ENCODE results near the gene LGALS4.
"Not testable (repeated sequence)": the region's sequence is repeated elsewhere in the genome, so short reads cannot be mapped to it uniquely, and the experiment has no call there.

Gene LGALS4

DNA sequence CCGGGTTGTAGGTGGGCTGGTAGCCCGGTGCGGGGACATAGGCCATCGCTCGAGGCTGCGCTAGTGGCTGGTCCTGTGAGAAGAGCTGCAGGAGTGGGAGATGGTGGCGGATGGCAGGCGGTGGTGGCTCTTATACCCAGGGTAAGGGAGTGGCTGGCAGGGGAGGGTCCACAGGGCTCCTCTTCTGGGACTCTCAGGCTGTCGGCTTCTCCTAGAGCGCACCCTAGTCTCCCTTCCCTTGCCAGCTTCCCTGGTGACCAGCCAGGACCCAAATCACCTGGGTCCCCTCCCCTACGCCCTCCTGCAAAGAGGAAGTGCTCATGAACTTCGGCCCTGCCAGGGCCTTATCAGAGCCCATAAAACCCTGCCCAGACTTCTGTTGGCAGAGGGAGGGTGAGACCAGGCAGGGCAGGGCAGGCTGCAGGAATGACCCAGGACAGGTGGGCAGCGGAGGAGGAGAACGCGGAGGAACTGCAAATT lies at the start of gene LGALS4:
LGALS4 (minus strand) TSS at position 105 of the 480 bp plus-strand sequence; CDS start at position 46, 59 bp downstream.
- no peak for DNase-seq

DNA sequence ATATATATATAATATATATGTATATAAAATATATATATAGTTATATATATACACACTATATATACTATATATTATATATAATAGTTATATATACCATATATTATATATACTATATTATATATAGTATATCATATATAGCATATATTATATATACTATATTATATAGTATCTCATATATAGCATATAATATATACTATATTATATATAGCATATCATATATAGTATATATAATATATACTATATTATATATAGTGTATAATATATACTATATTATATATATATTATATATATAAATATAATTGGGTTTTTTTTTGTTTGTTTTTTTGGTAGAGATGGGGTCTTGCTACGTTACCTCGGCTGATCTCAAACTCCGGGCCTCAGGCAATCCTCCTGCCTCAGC lies 48.6 kb upstream of the LGALS4 start:
- no peak for DNase-seq

DNA sequence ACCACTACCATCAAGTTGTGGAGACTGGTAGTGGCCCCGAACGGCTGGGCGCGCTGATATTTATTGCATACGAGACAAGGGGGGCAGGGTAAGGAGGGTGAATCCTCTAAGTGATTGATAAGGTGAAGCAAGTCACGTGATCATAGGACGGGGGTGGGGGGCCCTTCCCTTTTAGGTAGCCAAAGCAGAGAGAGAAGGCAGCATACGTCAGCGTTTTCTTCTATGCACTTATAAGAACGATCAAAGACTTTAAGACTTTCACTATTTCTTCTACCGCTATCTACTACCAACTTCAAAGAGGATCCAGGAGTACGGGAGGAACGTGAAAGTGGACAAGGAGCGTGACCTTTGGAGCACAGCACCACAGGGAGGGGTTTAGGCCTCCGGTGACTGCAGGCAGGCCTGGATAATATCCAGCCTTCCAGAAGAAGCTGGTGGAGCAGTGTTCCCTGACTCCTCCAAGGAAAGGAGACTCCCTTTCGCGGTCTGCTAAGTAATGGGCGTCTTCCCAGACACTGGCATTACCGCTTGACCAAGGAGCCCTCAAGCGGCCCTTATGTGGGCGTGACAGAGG lies 47.0 kb upstream of the LGALS4 start:
- DNase-seq, result not testable (repeated sequence)

DNA sequence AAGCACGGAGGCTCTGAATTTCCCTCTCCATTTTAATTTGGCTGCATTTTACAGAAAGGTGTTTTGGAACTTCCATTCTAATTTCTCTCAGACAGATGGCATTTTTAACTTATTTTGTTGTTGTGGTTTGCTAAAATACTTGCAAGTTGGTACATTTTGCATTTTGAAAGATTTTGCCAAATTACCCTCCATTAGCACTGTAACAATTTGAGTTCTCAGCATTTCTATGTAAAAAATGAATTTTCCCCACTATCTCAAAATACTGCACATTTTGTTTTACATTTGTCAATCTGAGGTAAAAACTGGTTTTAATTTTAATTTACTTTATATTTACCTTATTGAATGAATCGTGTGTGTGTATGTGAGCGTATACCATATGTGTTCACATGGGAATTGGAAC lies 44.1 kb upstream of the LGALS4 start:
- DNase-seq, result no peak

GRCh38 chr19:38855751-38856150 lies 43.0 kb upstream of the LGALS4 start:
- DNase-seq, result not testable (repeated sequence)

- not testable (repeated sequence) for DNase-seq
These were observed 42.2 kb upstream of the LGALS4 start for GRCh38 chr19:38854961-38855360.

- no peak for DNase-seq
These were observed 40.5 kb upstream of the LGALS4 start for GRCh38 chr19:38853214-38853613.

GRCh38 chr19:38852231-38853044 lies 39.7 kb upstream of the LGALS4 start:
- peak; percentile 70 to 72 for DNase-seq

- DNase-seq, result peak; percentile 90 to 91
These were observed 39.0 kb upstream of the LGALS4 start for GRCh38 chr19:38851622-38852230.

- DNase-seq, result peak; percentile 12 to 58
These were observed 38.4 kb upstream of the LGALS4 start for GRCh38 chr19:38850976-38851621.

GRCh38 chr19:38850436-38850975 lies 37.8 kb upstream of the LGALS4 start:
- peak in 1 of 2 donors; percentile 100 for DNase-seq

DNA sequence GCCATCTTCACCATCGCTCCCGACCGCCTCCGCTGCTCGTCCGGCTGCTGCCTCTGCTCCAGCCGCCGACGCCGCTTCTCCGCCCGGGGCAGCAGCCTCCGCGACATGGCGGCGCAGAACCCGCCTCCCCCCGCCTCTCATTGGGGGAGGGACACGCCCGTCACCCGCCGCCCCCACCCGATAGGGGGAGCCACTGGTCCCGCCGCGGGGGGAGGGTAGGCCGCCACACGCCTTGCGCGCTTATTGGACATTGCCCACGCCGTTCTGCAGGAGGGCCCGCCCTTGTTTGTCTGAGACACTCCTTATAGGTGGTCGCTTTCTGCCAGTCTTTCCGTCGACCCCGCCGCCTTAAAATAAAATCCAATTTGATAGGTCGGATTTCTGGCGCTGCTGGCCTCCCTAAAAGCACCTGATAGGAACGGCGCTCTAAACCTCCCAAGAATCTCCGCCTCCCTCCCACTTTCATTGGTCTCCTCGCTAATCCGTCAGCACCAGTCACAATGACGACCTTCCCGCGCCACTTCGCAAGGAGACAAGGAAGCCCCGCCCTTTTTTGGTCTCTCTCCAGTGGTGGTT lies 37.2 kb upstream of the LGALS4 start, which contains the start of gene HNRNPL:
HNRNPL (minus strand) TSS at position 127 of the 576 bp plus-strand sequence; CDS start at position 107, 20 bp downstream.
- DNase-seq, result peak in 1 of 2 donors; percentile 100

DNA sequence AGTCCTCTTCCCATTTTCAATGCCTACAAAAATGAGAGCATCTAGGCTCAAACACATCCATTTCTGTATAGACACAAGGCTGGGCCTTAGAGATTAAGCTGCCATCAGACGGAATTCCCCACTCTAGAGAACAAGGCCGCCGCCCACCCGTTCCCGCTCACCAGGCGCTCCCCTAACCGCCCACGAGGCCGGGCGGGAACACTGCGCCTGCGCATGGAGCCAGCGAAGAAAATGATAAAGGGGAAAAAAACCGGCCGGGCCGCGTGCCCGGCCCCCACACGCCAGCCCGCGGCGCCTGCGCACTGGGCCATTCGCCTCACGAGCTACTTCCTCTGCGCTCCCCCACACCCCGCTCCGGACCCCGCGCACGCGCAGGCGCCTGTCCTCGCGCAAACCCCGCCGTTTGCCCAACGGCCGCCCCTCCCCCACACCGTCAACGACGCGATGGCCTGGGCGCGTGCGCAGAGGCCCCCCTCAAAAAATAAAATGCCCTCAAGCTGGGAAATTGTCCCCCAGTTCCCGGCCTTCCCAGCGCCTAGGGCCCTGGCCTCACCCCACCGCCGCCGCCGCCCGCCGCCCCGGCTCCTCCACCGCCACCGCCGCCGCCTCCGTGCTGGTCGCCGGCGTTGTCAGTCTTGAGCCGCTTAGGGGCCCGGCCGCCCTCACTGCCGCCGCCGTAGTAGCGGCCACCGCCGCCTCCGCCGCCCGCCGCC lies 36.6 kb upstream of the LGALS4 start:
- peak; percentile 98 for DNase-seq

DNA sequence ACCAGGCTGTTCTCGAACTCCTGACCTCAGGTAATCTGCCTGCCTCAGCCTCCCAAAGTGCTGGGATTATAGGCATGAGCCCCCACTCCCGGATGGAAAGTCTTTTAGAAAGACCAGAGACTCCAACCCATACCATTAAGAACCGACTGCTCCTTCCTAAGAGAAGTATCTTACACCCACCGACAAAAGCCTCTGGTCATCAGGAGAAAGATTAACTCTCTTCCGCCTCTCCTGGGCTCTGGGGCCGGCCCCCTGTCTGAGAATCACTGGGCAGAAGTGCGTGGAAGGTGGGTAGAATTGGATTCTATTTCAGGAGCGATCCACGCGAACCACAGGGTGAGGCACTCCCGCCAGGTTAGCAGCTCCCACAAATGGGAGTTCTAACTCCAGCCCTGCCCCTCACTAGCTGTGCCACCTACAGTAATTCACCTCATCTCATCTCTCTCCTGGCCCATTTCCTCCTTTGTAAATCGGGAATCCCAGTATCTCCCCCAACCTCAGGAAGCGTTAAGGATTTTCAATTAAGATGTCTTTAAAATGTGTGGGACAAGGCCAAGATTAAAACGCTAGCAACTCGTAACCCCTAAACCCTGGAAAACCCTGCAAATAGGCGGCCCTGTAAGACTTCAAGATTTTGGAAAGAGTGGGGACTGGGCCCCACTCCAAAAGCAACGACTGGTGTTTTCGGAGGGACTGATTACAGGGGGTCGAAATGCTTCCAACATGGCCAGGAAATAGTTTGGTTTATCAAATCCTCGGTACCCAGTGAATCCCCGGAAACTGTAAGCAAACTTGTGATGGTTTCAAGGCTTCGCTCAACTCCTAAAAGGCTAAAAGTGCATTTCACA lies 35.8 kb upstream of the LGALS4 start:
- DNase-seq, result no peak

GRCh38 chr19:38846097-38846496 lies 33.4 kb upstream of the LGALS4 start:
- no peak for DNase-seq

DNA sequence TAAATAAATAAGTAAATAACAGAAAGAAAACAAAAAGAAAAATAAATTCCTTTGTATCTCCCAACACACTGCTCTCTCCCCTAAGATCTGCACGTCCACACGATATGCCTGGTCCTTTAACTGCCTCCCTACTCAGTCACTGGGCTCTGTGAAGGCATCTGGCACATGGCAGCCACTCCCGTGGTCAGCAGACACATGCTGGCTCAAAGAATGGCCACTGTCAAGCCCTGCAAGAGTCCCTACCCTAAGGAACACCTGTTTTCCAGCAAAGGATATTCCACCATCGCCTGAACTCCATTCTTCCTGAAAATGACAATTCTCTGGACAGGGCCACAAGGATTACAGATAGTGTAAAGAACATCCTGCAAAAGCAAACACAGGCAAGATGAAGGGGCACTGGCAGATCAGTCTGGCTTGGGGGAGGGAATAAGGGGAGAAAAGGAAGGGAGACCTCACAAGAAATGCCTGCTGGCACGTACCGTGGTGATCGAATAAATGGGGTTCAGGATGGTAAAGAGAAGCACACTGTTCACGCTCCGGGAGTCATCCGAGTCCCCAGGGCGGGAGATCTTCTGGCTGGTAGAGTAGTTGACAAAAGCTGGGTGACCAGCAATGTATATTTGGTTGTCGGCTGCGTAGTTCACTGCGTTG lies 32.8 kb upstream of the LGALS4 start:
- no peak for DNase-seq

- no peak for DNase-seq
These were observed 31.4 kb upstream of the LGALS4 start for GRCh38 chr19:38844093-38844686.

DNA sequence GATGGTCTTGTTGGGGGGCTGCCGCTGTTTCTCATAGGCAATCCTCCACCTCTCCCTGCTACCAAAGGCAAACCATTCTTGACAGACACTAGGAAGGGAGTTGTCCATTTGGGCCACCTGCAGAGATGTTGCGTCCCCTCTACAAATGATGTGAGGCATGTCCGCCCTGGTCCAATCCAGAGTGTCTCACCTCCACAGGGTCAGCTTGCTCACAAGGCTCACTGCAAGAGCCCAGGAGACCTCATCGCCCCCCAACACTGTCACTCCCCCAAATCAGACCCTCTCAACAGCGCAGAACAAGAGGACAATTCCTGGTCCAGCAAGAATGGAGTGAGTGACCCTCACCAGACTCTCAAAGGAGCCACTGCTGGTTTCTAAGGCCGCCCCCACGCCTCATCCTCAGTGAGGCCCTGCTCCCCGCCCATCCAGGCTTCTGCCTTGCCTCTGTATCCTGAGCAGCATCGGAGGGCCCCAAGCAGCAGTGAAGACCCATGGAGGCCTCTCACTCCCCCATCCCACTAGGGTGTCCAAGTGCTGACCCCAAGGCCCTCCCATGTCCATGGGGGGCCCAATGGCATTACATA lies 30.5 kb upstream of the LGALS4 start:
- no peak for DNase-seq

DNA sequence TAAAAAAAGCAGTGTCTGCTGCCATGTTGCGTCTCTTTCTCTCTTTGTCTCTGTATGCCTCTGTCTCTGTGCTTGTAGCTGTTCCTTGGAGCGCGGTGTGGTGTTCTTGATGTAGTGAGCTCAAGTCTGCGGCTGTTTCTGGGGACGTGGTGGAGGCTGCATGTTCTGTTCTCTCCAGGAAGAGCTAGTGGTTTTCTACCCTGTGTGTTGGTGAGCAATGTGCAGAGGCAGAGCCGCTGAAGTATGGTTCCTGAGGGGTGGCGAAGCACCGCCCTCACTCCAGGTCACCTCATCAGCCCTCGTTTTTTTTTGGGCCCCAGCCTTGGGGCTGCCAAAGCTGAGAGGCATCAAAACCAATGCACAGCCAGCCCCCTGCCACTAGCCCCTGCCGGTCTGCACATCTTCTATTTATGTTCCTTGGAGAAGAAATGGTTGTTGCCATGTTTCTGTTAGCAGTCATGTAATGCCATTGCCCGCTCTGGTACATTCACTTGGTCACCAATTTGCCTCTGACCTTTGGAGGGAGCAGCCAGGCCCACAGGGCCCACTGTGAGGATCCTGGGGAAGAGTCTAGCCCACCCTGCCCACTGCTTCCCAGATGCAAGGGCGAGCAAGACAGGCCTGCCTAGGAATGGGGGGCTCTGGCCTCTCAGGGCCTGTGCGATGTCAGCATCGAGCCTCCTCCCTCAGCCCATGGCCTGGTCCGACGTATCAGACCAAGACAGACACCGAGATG lies 29.9 kb upstream of the LGALS4 start:
- peak; percentile 58 to 77 for DNase-seq
